Stimulated activated CD8-positive, alpha-beta memory T cell treated with anti-CD3 and anti-CD28 coated beads, Interleukin-4, amount 100 ng/mL, for 1 hour (primary cell): ENCODE results near the gene IFT22.
"Not testable (repeated sequence)": the region's sequence is repeated elsewhere in the genome, so short reads cannot be mapped to it uniquely, and the experiment has no call there.

Source experiments
- DNase-seq, 2 donors: peaks; one replicate each; pipeline ENCODE4 v3.0.0-alpha.2; 2020; ENCODE audit warnings: low read depth in 2 of 2, low spot score in 1 of 2

Gene IFT22

DNA sequence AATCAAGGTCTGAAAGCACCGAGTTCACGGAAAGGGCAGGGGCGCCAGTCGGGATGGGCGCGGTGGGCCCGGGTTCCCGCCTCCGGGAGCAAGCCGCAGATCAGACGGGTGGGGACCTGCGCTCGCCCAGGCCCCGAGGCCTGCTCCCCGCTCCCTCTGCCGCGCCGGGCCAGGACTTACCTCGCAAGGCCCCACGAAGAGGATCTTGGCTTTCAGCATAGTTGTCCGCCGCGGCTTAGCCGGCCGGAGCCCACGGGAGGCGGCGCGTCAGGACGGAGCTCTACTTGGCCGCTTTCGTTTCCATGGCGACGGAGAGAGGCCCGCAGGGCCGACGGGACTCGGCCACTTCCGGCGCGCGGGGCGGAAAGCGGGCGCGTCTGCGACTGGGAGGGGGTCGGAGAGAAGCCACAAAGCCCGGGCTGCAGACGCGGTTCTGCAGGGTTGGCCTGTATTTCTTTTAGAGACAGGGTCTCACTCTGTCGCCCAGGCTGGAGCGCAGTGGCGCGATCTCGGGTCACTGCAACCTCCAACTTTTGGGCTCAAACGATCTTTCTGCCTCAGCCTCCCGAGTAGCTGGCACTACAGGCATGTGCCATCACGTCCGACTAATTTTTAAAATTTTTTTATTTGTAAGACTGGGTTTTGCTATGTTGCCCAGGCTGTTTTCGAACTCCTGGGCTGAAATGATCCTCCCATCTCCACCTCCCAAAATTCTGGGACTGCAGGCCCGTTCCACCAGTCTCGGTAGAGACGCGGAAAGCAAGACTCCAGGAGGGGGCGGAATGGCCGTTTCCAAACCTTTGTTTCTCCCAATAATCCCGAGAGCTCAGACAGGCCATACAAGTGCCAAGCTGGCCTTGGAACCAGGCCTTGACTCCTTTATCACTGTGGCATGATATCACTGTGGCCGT, at the start of gene IFT22:
Gene IFT22 (minus strand): TSS at position 322 of the 911 bp plus-strand sequence. CDS start 103 bp downstream, at position 219.
- peak; percentile 61 to 74 for DNase-seq

- DNase-seq = no peak
Observed at GRCh38 chr7:101370836-101371235, 49.2 kb upstream of the IFT22 start.

GRCh38 chr7:101368422-101369165, 47.0 kb upstream of the IFT22 start:
- DNase-seq = no peak

DNA sequence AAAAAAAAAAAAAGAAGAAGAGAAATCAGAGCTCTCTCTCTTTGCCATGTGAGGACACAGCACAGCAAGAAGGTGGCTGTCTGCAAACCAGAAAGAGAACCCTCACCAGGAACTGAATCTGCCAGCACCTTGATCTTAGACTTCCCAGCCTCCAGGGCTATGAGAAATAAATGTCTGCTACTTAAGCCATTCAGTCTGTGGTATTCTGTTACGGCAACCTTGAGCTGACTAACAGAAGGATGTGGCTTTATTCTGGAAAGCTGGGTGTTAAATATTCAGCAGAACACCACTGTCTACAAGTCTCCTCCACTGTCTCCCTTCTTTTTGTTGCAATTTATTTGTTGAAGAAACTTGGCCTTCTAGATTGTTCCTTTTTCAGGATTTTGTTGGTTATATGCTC, 46.1 kb upstream of the IFT22 start:
- no peak for DNase-seq

DNA sequence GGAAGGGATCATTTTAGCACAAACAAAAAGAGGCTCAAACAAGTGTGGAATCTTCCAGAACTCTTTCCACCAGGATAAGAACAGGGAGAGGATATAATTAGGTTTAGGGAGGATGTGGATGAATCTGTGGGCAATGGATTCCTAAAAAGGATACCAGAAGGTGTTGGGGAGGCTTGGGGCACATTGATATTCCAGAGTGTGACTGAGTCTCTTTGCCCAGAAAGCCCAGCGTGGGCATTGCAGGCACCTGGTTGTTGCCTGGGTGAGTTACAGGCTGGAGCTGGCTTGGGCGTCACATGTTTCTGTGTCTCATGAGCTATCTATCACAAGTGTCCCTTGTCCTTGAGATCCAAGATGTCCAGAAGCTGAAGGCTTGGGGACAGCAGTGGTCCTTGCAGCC, 44.3 kb upstream of the IFT22 start:
- no peak for DNase-seq

DNA sequence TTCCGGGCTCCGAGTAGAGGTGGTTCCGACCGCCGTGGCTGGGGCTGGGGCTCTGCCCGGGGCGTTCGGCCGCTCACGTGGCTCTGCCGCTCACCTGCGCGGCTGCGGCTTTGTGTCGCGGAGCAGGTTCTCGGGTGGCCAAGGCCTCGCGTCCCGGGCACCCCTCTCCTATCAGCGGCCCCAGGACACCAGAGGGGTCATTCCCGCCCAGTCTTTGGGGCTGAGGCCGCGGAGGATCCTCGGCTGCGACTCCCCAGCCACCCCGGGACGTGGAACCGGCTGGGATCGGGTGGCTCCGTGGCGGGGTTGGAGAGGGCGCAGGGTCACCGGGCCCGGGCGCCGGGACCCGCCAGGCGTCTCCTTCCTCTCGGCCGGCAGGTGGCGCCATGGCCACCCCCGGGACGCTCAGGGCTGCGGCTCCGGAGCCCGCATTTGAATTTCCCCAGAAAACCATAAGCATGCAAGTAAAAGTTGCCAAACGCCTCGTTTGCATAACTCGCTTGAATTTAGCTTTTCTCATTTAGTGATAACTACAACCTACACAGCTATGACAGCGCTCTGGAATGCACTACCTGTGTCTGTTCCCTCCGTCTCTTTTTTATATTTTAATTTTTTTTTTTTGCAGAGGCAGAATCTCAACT, 42.2 kb upstream of the IFT22 start:
- DNase-seq = peak; percentile 32 to 39

- DNase-seq = no peak
Observed at GRCh38 chr7:101363196-101363733, 41.7 kb upstream of the IFT22 start.

GRCh38 chr7:101362334-101363195, 41.0 kb upstream of the IFT22 start, which contains the start of gene COL26A1:
COL26A1 (plus strand) TSS chr7:101362875; CDS start chr7:101363033, 158 bp downstream.
- no peak for DNase-seq

- no peak for DNase-seq
Observed at GRCh38 chr7:101357433-101357832, 35.8 kb upstream of the IFT22 start.

DNA sequence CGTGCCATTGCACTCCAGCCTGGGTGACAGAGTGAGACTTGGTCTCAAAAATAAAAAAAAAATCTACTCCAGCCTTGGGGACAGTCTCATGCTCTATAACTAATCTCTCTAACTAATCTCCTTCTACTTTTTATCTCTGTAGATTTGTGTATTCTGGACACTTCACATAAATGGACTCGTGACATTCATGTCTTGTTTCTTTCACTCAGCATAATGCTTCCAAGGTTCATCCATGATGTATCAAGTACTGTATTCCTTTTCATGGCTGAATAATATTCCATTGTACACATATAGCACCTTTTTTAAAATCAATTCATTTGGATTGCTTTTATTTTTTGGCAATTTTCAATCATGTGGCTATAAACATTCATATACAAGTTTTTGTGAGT, 31.3 kb upstream of the IFT22 start:
- DNase-seq = no peak

DNA sequence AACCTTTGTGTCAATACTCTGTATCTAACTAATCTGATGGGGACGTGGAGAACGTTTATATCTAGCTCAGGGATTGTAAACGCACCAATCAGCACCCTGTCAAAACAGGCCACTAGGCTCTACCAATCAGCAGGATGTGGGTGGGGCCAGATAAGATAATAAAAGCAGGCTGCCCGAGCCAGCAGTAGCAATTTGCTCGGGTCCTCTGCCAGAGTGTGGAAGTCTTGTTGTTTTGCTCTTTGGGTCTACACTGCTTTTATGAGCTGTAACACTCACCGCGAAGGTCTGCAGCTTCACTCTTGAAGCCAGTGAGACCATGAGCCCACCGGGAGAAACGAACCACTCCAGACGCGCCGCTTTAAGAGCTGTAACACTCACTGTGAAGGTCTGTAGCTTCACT, 27.7 kb upstream of the IFT22 start:
- DNase-seq = not testable (repeated sequence)

DNA sequence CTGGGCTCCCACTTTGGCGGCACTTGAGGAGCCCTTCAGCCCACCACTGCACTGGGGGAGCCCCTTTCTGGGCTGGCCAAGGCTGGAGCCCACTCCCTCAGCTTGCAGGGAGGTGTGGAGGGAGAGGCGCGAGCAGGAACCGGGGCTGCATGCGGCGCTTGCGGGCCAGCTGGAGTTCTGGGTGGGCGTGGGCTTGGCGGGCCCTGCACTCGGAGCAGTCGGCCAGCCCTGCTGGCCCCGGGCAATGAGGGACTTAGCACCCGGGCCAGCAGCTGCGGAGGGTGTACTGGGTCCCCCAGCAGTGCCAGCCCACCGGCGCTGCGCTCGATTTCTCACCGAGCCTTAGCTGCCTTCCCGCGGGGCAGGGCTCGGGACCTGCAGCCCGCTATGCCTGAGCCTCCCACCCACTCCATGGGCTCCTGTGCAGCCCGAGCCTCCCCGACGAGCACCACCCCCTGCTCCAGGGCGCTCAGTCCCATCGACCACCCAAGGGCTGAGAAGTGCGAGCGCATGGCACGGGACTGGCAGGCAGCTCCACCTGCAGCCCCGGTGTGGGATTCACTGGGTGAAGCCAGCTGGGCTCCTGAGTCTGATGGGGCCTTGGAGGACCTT, 26.9 kb upstream of the IFT22 start:
- DNase-seq = not testable (repeated sequence)

GRCh38 chr7:101347477-101347876, 25.9 kb upstream of the IFT22 start:
- no peak for DNase-seq

- no peak for DNase-seq
Observed at GRCh38 chr7:101342892-101343291, 21.3 kb upstream of the IFT22 start.

DNA sequence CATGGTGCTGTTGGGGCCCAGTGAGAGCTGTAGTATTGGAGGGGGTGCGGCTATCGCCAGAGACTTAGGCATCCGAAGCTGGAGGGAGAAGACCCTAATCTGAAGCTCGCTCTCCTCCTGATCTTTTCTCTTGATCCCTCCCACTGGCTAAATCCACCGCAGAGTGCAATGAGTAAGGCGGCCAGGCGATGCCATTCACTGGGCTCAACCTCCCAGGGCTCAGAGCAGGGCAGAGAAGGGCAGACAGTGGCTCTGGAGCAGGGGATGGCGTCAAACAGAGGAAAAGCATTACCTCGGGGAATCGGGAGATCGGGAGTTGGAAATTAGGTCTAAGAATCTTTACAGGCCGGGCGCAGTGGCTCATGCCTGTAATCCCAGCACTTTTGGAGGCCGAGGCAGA, 18.8 kb upstream of the IFT22 start:
- DNase-seq = no peak

- no peak for DNase-seq
Observed at GRCh38 chr7:101333912-101334311, 12.3 kb upstream of the IFT22 start.

- no peak for DNase-seq
Observed at GRCh38 chr7:101332026-101332425, 10.4 kb upstream of the IFT22 start.

DNA sequence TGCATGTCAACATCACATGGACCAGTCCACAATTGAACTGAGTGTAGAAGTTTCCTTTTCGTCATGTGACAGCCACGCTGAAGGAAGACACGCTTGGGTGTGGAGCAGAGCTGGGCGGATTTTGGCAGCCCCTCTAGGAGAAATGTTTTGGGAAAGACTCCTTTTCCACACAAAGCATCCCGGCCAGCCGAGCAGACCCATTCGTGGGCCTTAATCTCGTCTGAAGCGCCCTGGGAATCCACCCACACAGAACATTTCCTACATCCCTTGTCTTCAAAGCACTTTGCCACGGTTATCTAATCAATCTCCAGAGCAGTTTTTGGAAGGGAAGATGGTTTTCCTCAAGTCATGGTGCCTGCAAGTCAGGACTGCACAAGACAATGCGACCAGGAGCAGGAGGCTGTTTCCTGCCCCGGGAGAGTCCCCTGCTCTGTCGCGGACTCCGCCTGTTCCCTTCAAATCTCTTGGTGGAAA, 8.4 kb upstream of the IFT22 start:
- no peak for DNase-seq

GRCh38 chr7:101328159-101328558, 6.5 kb upstream of the IFT22 start:
- DNase-seq = no peak

DNA sequence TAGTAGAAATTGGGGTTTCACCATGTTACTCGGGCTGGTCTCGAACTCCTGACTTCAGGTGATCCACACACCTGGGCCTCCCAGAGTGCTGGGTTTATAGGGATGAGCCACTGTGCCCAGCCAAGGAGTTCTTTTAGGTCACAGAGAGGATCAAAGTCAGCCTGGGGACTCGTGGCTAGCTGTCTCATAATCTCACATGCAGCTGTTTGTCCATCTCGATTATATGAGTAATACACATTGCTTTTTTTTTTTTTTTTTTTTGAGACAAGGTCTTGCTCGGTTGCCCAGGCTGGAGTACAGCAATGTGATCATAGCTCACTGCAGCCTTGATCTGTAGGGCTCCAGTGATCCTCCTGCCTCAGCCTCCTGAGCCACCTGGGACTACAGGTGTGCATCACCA, 2.2 kb downstream of the IFT22 start:
- no peak for DNase-seq
